Activated CD8-positive, alpha-beta memory T cell treated with anti-CD3 and anti-CD28 coated beads, Interleukin-2, amount 50 U/mL, for 1 hour (primary cell): ENCODE results near the gene GRIK1.

Experiments
- DNase-seq: peaks from one replicate; pipeline ENCODE4 v3.0.0-alpha.2; 2020; ENCODE audit errors: extremely low read depth

Gene GRIK1

GRCh38 chr21:29534448-29534847 is 405.3 kb downstream of the GRIK1 start:
- no peak for DNase-seq

DNA sequence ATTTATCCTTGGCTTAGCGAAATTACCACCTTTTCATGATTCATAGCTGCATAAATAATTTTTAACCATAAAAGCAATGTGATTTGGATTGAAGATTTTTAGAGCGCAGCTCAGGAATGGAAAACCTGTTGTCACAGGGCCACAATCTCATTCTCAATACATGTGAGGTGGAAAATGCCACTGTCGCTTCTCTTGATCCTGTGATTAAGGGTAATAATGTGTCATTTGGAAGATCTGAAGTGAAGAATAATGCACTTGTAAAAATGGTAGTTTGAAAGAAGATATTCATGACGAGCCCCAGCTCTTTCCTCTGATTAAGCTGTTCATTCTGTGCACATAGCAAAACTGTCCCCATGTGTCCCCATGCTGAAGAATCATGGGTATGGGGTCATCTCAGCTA is 410.7 kb downstream of the GRIK1 start:
- DNase-seq = no peak

- DNase-seq = no peak
Observed at GRCh38 chr21:29526545-29526944, 413.3 kb downstream of the GRIK1 start.

- DNase-seq = no peak
Observed at GRCh38 chr21:29524055-29524454, 415.7 kb downstream of the GRIK1 start.

DNA sequence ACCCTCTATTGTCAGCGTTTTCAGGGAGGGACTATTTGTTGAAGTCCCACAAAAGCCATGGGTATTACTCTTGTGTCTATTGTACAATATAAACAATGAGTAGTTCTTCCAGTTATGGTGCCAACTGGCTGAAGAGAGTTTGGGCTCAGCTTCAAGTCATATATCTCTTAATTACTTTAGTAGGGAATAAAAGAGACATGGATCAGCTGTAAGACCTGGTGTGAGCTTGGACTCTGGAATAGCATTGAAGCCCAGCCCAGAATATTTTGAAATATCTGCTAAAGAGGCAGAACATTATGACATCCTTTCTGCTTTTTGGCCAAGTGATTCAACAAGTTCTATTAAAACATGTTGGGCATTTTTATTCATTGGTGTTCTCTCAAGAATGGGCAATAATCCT is 416.1 kb downstream of the GRIK1 start:
- DNase-seq = no peak

GRCh38 chr21:29521872-29522271 is 417.9 kb downstream of the GRIK1 start:
- DNase-seq = no peak

DNA sequence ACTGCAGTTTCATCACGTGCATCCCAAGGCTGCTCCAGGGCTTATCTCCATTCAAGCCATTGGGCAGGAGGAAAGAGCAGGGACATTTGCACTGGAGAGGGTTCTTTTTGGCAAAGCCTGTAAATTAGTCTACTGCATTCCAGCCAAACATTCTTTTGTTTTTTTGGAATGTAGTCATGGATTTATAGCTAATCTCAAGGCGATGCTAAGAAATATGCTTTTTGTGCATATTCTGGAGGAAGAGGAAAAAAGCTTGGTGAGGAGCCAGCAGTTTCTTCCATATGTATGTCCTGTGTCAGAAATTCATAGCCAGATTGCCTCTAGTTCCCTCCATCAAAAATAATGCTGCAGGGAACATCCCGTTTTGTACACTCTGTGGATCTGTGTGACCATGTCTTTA is 419.6 kb downstream of the GRIK1 start:
- DNase-seq = no peak

GRCh38 chr21:29514652-29515247 is 425.0 kb downstream of the GRIK1 start:
- no peak for DNase-seq

- no peak for DNase-seq
Observed at GRCh38 chr21:29513535-29513934, 426.3 kb downstream of the GRIK1 start.

DNA sequence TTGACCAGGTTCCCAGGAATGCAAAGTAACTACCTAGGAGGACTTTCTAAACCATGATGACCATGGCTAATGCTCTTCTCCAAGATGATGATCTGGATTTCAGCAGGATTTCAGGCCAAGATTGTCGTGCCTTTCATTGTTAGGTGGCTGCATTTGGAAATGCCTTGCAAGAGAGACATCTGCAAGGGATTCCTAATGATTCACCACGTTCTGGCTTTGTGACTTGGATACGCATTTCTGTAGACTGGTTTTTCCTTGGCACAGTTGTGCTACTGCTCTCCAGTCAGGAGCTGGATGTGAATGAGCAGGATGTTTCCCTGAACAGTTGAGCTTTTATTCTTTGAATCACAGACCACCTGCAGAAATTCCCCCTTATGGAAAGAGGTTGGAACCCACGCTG is 428.7 kb downstream of the GRIK1 start:
- DNase-seq = no peak

DNA sequence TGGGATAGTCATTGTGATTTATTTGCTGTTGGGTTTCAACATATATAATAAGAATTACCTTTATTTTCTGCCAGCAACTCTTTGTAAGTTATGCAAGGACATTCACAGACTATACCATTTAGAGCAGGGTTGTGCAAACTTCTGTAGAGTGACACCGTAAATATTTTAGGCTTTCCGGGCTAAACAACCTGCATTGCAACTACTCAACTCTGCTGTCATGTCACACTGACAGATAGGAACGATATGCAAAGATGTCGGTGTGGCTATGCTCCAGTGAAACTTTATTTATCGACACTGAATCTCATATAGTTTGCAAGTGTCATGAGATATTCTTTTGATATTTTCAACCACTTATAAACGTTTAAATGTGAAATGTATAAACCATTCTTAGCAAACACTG is 430.7 kb downstream of the GRIK1 start:
- no peak for DNase-seq

- no peak for DNase-seq
Observed at GRCh38 chr21:29508301-29508700, 431.5 kb downstream of the GRIK1 start.

DNA sequence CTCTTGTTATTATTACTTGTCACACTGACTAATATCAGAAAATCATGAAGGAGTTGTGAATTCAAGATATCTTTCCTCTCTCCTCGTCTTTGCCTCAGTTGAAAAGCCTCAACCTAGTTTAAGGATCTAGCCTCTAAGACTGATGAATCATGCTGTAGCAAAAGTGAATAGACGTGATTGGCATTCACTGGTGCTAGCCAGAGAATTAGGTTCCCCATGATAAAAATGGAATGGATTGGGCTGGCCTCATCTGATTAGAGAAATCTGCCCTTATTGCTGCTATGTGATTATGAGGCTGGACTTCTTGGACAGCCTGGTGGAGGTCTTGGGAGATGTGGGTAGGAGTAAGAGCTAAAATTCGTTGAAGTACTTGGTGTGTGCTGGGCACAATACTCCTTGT is 432.8 kb downstream of the GRIK1 start:
- DNase-seq = no peak

GRCh38 chr21:29506214-29506613 is 433.6 kb downstream of the GRIK1 start:
- DNase-seq = no peak

DNA sequence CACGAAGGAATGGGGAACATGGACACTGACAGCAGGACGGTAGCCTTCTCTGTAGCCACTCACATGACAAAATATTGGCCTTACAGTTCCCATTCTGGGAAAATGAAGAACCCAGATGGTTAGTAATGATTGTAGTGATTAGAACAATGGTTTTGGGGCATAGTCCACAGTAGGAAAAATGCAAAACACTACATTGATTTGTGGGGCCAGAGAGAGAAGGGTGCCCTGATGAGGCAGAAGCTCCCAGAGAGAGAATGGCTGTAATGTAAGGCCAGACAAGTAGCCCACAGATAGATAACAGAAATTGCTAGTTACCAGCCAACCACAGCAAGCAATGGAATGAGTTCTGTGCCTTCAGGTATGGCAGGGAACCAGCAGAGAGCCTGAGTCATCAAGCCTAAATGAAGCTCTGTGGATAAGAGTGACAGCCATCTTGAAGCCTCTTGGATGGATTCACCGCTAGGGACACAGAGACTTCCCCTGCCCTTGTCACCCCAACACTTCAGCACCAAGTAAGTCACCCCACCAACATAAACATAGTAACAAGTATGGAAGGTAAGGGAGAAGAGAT is 435.0 kb downstream of the GRIK1 start:
- DNase-seq = no peak

DNA sequence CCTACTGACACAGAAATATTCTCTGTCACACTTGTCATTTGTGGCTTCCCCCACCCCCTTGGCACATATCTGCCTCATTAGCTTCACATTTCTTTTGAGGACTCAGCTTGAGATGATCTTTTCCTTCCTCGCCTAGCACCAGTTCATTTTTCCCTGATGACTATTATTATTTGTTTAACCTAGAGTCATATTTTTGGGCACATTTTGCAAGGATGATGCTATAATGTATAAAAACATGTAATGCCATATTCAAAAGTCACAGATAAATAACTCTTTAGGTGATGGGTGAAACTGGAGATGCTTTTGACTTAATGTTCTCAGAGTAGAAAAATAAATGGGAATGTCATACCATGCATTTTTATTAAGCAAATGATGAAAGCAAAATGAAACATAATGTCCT is 438.3 kb downstream of the GRIK1 start:
- DNase-seq = no peak

DNA sequence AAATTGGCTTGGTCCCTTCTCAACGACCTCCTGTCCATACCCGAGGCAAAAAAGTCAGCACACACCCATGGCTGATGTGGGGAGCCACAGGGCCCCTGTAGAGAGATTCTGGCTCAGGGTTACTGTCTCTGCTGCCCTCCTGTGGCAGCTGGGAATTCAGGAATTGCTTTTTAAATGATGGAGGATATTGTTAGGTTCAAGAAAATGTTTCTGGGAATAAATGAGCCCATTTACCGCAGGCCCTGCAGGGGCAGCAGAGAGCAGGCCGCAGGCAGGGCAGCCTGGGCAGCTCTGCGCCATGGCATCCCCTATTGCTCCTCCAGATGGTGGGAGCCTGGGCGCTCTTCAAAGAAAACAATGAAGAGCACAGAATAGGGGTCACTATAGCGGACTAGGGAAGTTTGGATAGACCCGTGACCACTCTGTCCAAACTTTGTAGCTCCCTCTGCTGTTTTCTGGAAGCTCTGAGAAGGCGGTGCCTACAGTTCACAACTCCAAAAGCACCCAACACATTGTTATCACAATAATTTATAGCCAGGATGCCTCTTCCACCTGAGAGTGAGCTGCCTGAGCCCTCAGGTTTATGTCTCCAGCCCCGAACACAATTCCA is 440.0 kb downstream of the GRIK1 start:
- DNase-seq = no peak

DNA sequence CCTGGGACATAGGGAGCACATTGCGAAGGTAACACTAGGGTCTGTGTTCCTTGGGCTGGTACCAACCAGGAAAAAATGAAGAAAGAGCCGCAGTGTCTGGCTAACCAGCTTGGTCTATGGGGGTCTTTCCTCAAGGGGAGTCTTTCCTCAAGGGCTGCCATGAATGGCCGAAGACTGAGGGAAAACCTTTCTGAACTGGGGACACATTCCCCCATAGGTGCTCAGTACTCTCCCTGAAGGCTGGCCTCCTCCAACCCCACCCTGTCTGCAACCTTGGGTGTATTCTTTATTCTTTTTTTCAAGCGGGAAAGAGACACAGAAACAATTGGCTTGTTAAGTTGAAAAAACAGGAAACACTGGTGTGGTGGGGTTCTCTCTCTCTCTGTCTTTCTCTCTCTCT is 440.6 kb downstream of the GRIK1 start:
- no peak for DNase-seq

- no peak for DNase-seq
Observed at GRCh38 chr21:29496337-29496736, 443.5 kb downstream of the GRIK1 start.

DNA sequence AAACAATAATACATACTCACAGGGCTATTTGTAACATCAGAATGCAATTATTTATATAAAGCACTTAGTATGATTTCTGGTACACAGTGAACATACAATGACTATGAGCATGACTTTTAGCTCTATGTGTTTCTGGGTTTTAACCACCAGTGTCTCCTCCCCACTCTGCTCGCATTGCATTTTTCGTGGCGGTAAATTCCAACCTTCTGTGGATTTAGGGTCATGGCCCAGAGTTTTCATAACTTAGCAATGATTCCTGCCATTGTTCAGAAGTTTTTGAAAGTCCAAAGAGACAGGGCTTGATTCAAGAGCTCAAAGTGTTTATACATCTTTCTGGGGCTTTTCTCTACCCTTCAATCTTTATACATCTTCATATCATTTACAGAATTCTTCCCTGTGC is 449.8 kb downstream of the GRIK1 start:
- no peak for DNase-seq

DNA sequence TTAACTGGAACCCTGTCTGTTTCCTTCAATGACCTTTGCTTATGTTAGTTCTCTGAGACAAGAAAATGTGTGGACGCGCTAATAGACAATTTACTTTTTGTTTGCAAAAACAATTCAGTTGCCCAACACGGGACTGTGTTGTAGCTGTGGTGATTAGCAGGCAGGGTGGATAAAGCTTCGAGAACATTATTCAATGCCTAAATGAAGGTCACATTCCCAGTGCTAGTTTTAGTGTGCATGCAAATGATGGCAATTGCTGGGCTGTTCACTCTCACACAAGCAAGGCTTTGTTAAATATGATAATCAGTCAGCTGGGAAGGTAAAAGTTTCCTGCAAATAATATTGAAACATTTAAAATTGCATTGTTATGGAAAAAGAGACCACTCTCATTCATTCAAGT is 452.6 kb downstream of the GRIK1 start:
- no peak for DNase-seq
